K562 (cell line): ENCODE data around the gene GEMIN2. TPM values are rescaled to one million over a fixed set of nuclear protein-coding genes. Genes with fewer than 3 reads are reported as not detected.

Experiments used
- ATAC-seq: fragments of 200-7000 bp; cut with Tn5 transposase; 3 replicates; pipeline ENCODE4 v1.9.1; 2020; ENCODE audit warnings: moderate library complexity
- BruUV-seq: library from RNA; stranded (reverse); fragments of 400-500 nt; replicated peaks from 2 replicates; lab custom pipeline; 2021; lab: Mats Ljungman, UMichigan
- CTCF ChIA-PET: fragments of 300-600 bp; formaldehyde crosslinking; extraction: SDS; loops from one replicate; lab custom pipeline; 2021; ENCODE audit warnings: low intra/inter-chr PET ratio; lab: Yijun Ruan, JAX
- POLR2A ChIA-PET: fragments of 300-600, 350-650 bp; sonication (Branson Sonifier 250); formaldehyde crosslinking; extraction: SDS; loops from one replicate; lab custom pipeline; 2021; ENCODE audit warnings: antibody characterized with exemption, inconsistent platforms; lab: Yijun Ruan, JAX
- DNase-seq, 4 experiments: peaks; one replicate each; pipeline versions ENCODE4 v3.0.0 to v3.0.0-alpha.2; 2011 to 2018; ENCODE audit warnings: low spot score in 3 of 4, mixed read lengths in 3 of 4; ENCODE audit errors: extremely low read depth in 1 of 4
- FAIRE-seq: peaks from 2 replicates; lab custom pipeline; 2011; peaks lifted over from hg19 to GRCh38; lab: Jason Lieb, UNC
- H2AFZ ChIP-seq: 2 replicates; pipeline ENCODE4 v1.6.0; 2011; ENCODE audit warnings: low read depth, low read length, control low read depth, inconsistent platforms
- H3K27ac ChIP-seq: fragments of 200-600 bp; 3 replicates; pipeline ENCODE4 v1.8.0; 2011; ENCODE audit warnings: low read depth, mild to moderate bottlenecking, control low read depth, inconsistent platforms, low read length, moderate library complexity, mixed read lengths; ENCODE audit errors: extremely low read depth
- H3K27me3 ChIP-seq, 2 experiments: fragments of 300-600 bp in 1 of 2; 2 replicates in 1 of 2; 3 replicates in 1 of 2; pipeline versions ENCODE4 v1.6.0 to v1.8.0; 2011; ENCODE audit warnings: inconsistent platforms in 2 of 2, low read length in 2 of 2, mild to moderate bottlenecking in 1 of 2, mixed read lengths in 1 of 2, moderate library complexity in 1 of 2; ENCODE audit not compliant: control insufficient read depth in 2 of 2, insufficient read depth in 2 of 2
- H3K36me3 ChIP-seq: fragments of 300-600 bp; 3 replicates; pipeline ENCODE4 v1.8.0; 2011; ENCODE audit warnings: mild to moderate bottlenecking, low read length, inconsistent platforms; ENCODE audit not compliant: control insufficient read depth, insufficient read depth
- H3K4me1 ChIP-seq, 2 experiments: fragments of 200-600 bp in 1 of 2; replicated peaks in 1 of 2; 2 replicates in 1 of 2; 3 replicates in 1 of 2; pipeline versions ENCODE4 v1.5.1 to v1.8.0; 2011; ENCODE audit warnings: inconsistent platforms in 2 of 2, low read length in 2 of 2, mild to moderate bottlenecking in 1 of 2, mixed read lengths in 1 of 2, moderate library complexity in 1 of 2; ENCODE audit not compliant: control insufficient read depth in 2 of 2, insufficient read depth in 2 of 2
- H3K4me2 ChIP-seq: 2 replicates; pipeline ENCODE4 v1.6.1; 2011; ENCODE audit warnings: low read length, control low read depth, inconsistent platforms, mixed read lengths; ENCODE audit not compliant: insufficient read depth
- H3K4me3 ChIP-seq: fragments of 200-600 bp; sonication (generic), shearing (Covaris generic); 2 replicates; pipeline ENCODE4 v1.5.1; 2016; ENCODE audit warnings: control low read depth, inconsistent platforms
- H3K79me2 ChIP-seq: fragments of 200-600 bp; 3 replicates; pipeline ENCODE4 v1.8.0; 2011; ENCODE audit warnings: low read length, inconsistent platforms; ENCODE audit not compliant: control insufficient read depth, insufficient read depth
- H3K9ac ChIP-seq, 2 experiments: 2 replicates each; pipeline versions ENCODE4 v1.6.0 to v1.6.1; 2011; ENCODE audit warnings: low read depth in 2 of 2, low read length in 2 of 2, control low read depth in 1 of 2, inconsistent platforms in 1 of 2, mild to moderate bottlenecking in 1 of 2, mixed read lengths in 1 of 2; ENCODE audit not compliant: insufficient read depth in 1 of 2
- H3K9me1 ChIP-seq: one replicate; pipeline ENCODE4 v1.6.0; 2011; ENCODE audit warnings: inconsistent platforms, mild to moderate bottlenecking, low read length, moderate library complexity; ENCODE audit not compliant: control insufficient read depth, insufficient read depth
- H3K9me3 ChIP-seq: replicated peaks from 2 replicates; pipeline ENCODE4 v1.5.1; 2011; ENCODE audit warnings: low read depth, low read length, inconsistent platforms; ENCODE audit not compliant: control insufficient read depth, insufficient read depth
- H4K20me1 ChIP-seq: replicated peaks from 2 replicates; pipeline ENCODE4 v1.6.1; 2011; ENCODE audit warnings: low read length, inconsistent platforms, mixed read lengths; ENCODE audit not compliant: control insufficient read depth, insufficient read depth
- ARID4B ChIP-seq: sonication (generic); formaldehyde crosslinking; IDR thresholded peaks from 2 replicates; pipeline ENCODE4 v1.8.0; 2022; ENCODE audit warnings: mild to moderate bottlenecking, missing genetic modification reagents
- ARNT ChIP-seq, 2 experiments: fragments of 450-650 bp; IDR thresholded peaks; 2 replicates each; pipeline ENCODE4 v1.6.1; 2016; ENCODE audit warnings: mild to moderate bottlenecking in 1 of 2
- FOXP1 ChIP-seq: sonication (generic); formaldehyde crosslinking; IDR thresholded peaks from 2 replicates; pipeline ENCODE4 v1.8.0; 2022; ENCODE audit warnings: mild to moderate bottlenecking, missing genetic modification reagents
- GTF2E2 ChIP-seq: fragments of 200-800 bp; sonication (Bioruptor generic); IDR thresholded peaks from 2 replicates; pipeline ENCODE4 v1.6.1; 2016; ENCODE audit warnings: missing genetic modification characterization, missing compliant biosample characterization
- MED1 ChIP-seq: sonication (generic); formaldehyde crosslinking; IDR thresholded peaks from 2 replicates; pipeline ENCODE4 v1.8.1; 2023; ENCODE audit warnings: missing genetic modification reagents, borderline replicate concordance
- PHTF2 ChIP-seq: fragments of 250-450 bp; sonication (Bioruptor Pico); IDR thresholded peaks from 2 replicates; pipeline ENCODE4 v1.5.0; 2021; ENCODE audit warnings: mild to moderate bottlenecking
- ZBTB17 ChIP-seq: fragments of 450-650 bp; formaldehyde crosslinking; IDR thresholded peaks from 2 replicates; pipeline ENCODE4 v1.4.0; 2020; ENCODE audit warnings: mild to moderate bottlenecking
- ZC3H11A ChIP-seq: IDR thresholded peaks from 2 replicates; pipeline ENCODE4 v1.6.1; 2012; ENCODE audit warnings: low read depth, low read length, improper control_type of control experiment
- ZFX ChIP-seq: sonication (generic); formaldehyde crosslinking; IDR thresholded peaks from 2 replicates; pipeline ENCODE4 v1.8.0; 2022; ENCODE audit warnings: mild to moderate bottlenecking, missing genetic modification reagents, moderate library complexity
- ZNF140 ChIP-seq: fragments of 250-450 bp; sonication (Bioruptor Pico); IDR thresholded peaks from 2 replicates; pipeline ENCODE4 v1.8.0; 2021; ENCODE audit warnings: moderate library complexity, mild to moderate bottlenecking, inconsistent platforms
- ZNF143 ChIP-seq: sonication (generic); formaldehyde crosslinking; IDR thresholded peaks from 2 replicates; pipeline ENCODE4 v1.9.0; 2022; ENCODE audit warnings: mild to moderate bottlenecking, missing genetic modification reagents
- ZZZ3 ChIP-seq: fragments of 450-650 bp; IDR thresholded peaks from 2 replicates; pipeline ENCODE4 v1.6.1; 2016; ENCODE audit warnings: antibody characterized with exemption, mild to moderate bottlenecking, moderate library complexity
- WGBS: fragments of 100-300 bp; shearing (Covaris generic); methylation state at CpG from one replicate; pipeline ENCODE4 v1.1.6; 2016; ENCODE audit warnings: low coverage, mixed read lengths; ENCODE audit not compliant: insufficient coverage; ENCODE audit errors: missing lambda C conversion rate; 5-methylcytosine and 5-hydroxymethylcytosine counted together
- in situ Hi-C: fragments of 300-500 bp; cut with MboI; formaldehyde crosslinking; loops from 4 replicates; pipeline ENCODE4 v1.15.0; 2018; ENCODE audit warnings: inconsistent platforms, mixed read lengths
- intact Hi-C: fragments of 100-400 bp; cut with micrococcal nuclease; formaldehyde crosslinking; loops from 2 replicates; pipeline ENCODE4 v1.14.2; 2022
- polyA plus RNA-seq, 8 experiments: library from polyadenylated mRNA; depleted of rRNA in 4 of 8; stranded (reverse) in 5 of 8; unstranded in 3 of 8; fragments of >200 nt; fragmentation: Nextera tagmentation in 2 of 8; fragmentation: Illumina TruSeq in 1 of 8; extraction: Ambion mirVana in 2 of 8; extraction: Trizol in 1 of 8; gene quantifications; 2 replicates each; pipeline versions ENCODE4 v1.2.1 to v1.2.3, GENCODE V29; 2011 to 2014; ENCODE audit warnings: inconsistent platforms in 1 of 8, missing spikeins in 1 of 8
- total RNA-seq, 7 experiments: library from RNA; depleted of rRNA in 6 of 7; stranded (reverse); fragments of >200 nt in 6 of 7; fragmentation: Illumina TruSeq in 2 of 7; extraction: Trizol in 2 of 7; gene quantifications; 2 replicates each; pipeline versions ENCODE4 v1.2.1 to v1.2.3, GENCODE V29; 2011 to 2021; ENCODE audit warnings: low replicate concordance in 1 of 7
- TF ChIP-seq, protein P1 (sequence below): sonication (generic); formaldehyde crosslinking; IDR thresholded peaks from 2 replicates; pipeline ENCODE4 v1.8.1; 2023; ENCODE audit warnings: mild to moderate bottlenecking, missing genetic modification reagents
- TF ChIP-seq, protein P2 (sequence below): fragments of 250-450 bp; sonication (Bioruptor Pico); IDR thresholded peaks from 2 replicates; pipeline ENCODE4 v1.8.0; 2022; ENCODE audit warnings: inconsistent platforms, mild to moderate bottlenecking, moderate library complexity, borderline replicate concordance

Gene GEMIN2
- total and polyA plus RNA-seq, 9 of the 15 experiments (the other 6 are each of a cell fraction or from before 2014, with no cell fraction given) = 23.0 to 87.6 (median 45.5) TPM

DNA sequence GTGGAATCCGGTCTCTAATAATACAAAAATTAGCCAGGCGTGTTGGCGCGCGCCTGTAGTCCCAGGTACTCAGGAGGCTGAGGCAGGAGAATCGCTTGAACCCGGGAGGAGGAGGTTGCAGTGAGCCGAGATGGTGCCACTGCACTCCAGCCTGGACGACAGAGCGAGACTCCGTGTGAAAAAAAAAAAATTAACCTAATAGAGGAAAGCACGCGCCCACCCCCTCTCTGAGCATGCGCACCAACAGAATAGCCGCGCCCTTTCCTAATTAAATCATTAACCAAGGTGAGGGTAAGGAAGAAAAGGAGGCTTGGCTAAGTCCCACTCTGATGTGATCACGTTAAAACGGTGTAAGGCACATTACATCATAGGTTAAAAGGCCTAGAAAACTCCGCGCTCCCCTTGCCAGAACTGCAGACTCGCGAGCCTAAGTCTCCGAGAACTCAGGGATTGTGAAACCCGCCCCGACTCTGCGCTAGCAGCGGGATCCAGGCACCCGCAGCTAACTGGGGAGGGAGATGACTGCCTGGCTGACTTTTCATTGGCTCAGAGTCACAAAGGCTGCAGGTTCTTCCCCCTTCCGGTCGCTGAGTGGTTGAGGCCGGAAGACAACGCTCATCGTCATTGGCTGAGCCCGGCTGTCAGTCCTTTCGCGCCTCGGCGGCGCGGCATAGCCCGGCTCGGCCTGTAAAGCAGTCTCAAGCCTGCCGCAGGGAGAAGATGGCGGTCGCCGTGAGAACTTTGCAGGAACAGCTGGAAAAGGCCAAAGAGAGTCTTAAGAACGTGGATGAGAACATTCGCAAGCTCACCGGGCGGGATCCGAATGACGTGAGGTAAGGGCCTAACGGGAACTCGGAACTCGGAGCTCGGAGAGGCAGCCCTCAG lies 60.7 kb downstream of the GEMIN2 start, which contains the start of gene PNN:
PNN (plus strand) TSS at position 695 of the 885 bp plus-strand sequence; CDS start at position 721, 26 bp downstream.
- no peaks in the 10 kb centered on the region for H4K20me1 ChIP-seq
- peak within 1 kb of the TSS; percentile 90 for H3K4me3 ChIP-seq
- peaks cover 9 to 18% of the 10 kb centered on the region in 2 experiments; a peak in 4 of 5 replicates for H3K4me1 ChIP-seq
- ATAC-seq (peak; percentile 93), FAIRE-seq (peak; percentile 100), DNase-seq (peak; percentile 84 to 97 (median 88))
- intact Hi-C loops (loop anchor here (2.0 to 10.0 kb wide), 3 partner anchors 30 to 90 kb away; partner anchors contain the start of gene GEMIN2), in situ Hi-C loops (no loop called here)
- H3K36me3 ChIP-seq = peaks cover 40% of the 10 kb centered on the region
- H3K9me3 ChIP-seq = no peaks in the 10 kb centered on the region
- peaks cover 43% of the 10 kb centered on the region for H3K79me2 ChIP-seq
- H3K9me1 ChIP-seq = no peaks in the 10 kb centered on the region
- H3K4me2 ChIP-seq = peak within 1 kb of the TSS; percentile 83
- WGBS = under 1% methylated on average over 45 of the region's 56 CpGs
- no peaks in the 10 kb centered on the region for H3K27me3 ChIP-seq
- BruUV-seq = no TSS peak
- ChIA-PET POLR2A (interaction anchor here (0.6 to 1.4 kb wide), 11 partner anchors 8 to 135 kb away, joined by 3 to 9 read pairs (median 3); no protein-coding TSS in a partner anchor), CTCF (no interaction called here)
- H2AFZ ChIP-seq = peak within 1 kb of the TSS; percentile 82
- peak within 1 kb of the TSS; percentile 96 for H3K27ac ChIP-seq
- H3K9ac ChIP-seq = peak within 1 kb of the TSS; percentile 96 to 99
- TF ChIP-seq ZBTB17 (CRISPR knock-in tag) (no peak), ZFX (peak; percentile 98), GTF2E2 (tag) (peak; percentile 57; the same call in 1 of the 2 replicates), ZZZ3 (0 out of 2 replicates have a peak, but pooled peaks have one; percentile 29), MED1 (CRISPR knock-in tag) (no peak), ZNF140 (CRISPR knock-in tag) (no peak), ZNF143 (no peak), ARID4B (peak; percentile 43; the same call in 1 of the 2 replicates), PHTF2 (CRISPR knock-in tag) (no peak), ARNT (IDR thresholded peaks at IDR 0.05) (0 out of 4 replicates have a peak, but pooled peaks of 1 of the 2 experiments have one; percentile 36), FOXP1 (CRISPR knock-in tag) (0 out of 2 replicates have a peak, but pooled peaks have one; percentile 42), ZC3H11A (no peak)
- TF ChIP-seq, protein P1, sequence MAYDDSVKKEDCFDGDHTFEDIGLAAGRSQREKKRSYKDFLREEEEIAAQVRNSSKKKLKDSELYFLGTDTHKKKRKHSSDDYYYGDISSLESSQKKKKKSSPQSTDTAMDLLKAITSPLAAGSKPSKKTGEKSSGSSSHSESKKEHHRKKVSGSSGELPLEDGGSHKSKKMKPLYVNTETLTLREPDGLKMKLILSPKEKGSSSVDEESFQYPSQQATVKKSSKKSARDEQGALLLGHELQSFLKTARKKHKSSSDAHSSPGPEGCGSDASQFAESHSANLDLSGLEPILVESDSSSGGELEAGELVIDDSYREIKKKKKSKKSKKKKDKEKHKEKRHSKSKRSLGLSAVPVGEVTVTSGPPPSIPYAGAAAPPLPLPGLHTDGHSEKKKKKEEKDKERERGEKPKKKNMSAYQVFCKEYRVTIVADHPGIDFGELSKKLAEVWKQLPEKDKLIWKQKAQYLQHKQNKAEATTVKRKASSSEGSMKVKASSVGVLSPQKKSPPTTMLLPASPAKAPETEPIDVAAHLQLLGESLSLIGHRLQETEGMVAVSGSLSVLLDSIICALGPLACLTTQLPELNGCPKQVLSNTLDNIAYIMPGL (CRISPR knock-in tag) = no peak
- TF ChIP-seq, protein P2, sequence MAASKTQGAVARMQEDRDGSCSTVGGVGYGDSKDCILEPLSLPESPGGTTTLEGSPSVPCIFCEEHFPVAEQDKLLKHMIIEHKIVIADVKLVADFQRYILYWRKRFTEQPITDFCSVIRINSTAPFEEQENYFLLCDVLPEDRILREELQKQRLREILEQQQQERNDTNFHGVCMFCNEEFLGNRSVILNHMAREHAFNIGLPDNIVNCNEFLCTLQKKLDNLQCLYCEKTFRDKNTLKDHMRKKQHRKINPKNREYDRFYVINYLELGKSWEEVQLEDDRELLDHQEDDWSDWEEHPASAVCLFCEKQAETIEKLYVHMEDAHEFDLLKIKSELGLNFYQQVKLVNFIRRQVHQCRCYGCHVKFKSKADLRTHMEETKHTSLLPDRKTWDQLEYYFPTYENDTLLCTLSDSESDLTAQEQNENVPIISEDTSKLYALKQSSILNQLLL (CRISPR knock-in tag) = no peak
